GM12878 (cell line): ENCODE results near the gene MAN2A1. TPM values are rescaled to one million over a fixed set of nuclear protein-coding genes. Genes with fewer than 3 reads are reported as not detected.
A peak's percentile ranks its signal among the peaks of the same experiment; 100 is the strongest.

ENCODE experiments used
- ATAC-seq: fragments of 200-7000 bp; cut with Tn5 transposase; 3 replicates; pipeline ENCODE4 v1.9.1; 2020; ENCODE audit warnings: mild to moderate bottlenecking, moderate library complexity
- BruUV-seq: library from RNA; stranded (reverse); fragments of 400-500 nt; replicated peaks from 2 replicates; lab custom pipeline; 2021; lab: Mats Ljungman, UMichigan
- CTCF ChIA-PET: fragments of 300-600 bp; sonication (Branson Sonifier 250); formaldehyde crosslinking; extraction: SDS; loops from one replicate; lab custom pipeline; 2021; ENCODE audit warnings: inconsistent platforms; lab: Yijun Ruan, JAX
- POLR2A ChIA-PET: fragments of 350-600 bp; formaldehyde crosslinking; extraction: SDS; loops from one replicate; lab custom pipeline; 2021; ENCODE audit warnings: inconsistent platforms; lab: Charles Lee
- RAD21 ChIA-PET: fragments of 300-600 bp; sonication (Branson Sonifier 250); formaldehyde crosslinking; loops from one replicate; lab custom pipeline; 2023; ENCODE audit warnings: antibody characterized with exemption; ENCODE audit not compliant: unreplicated experiment; lab: Charles Lee
- SMC1A ChIA-PET: fragments of 300-600 bp; sonication (Branson Sonifier 250); formaldehyde crosslinking; loops from one replicate; lab custom pipeline; 2023; ENCODE audit not compliant: unreplicated experiment, uncharacterized antibody; lab: Charles Lee
- DNase-seq: peaks from one replicate; pipeline ENCODE4 v3.0.0-alpha.2; 2011; ENCODE audit warnings: low read depth, low spot score
- FAIRE-seq: peaks from 3 replicates; lab custom pipeline; 2011; peaks lifted over from hg19 to GRCh38; lab: Jason Lieb, UNC
- H2AFZ ChIP-seq: 2 replicates; pipeline ENCODE4 v1.6.0; 2011; ENCODE audit warnings: low read depth, low read length, control low read depth; ENCODE audit not compliant: control insufficient read depth
- H3K27ac ChIP-seq: 2 replicates; pipeline ENCODE4 v1.5.1; 2011; ENCODE audit warnings: control low read depth; ENCODE audit not compliant: control insufficient read depth, insufficient read depth
- H3K27me3 ChIP-seq, 2 experiments: replicated peaks in 1 of 2; 2 replicates each; pipeline versions ENCODE4 v1.6.0 to v1.6.1; 2011; ENCODE audit warnings: low read length in 1 of 2; ENCODE audit not compliant: control insufficient read depth in 2 of 2, insufficient read depth in 2 of 2
- H3K36me3 ChIP-seq, 2 experiments: 2 replicates each; pipeline ENCODE4 v1.5.1; 2011; ENCODE audit warnings: low read length in 1 of 2; ENCODE audit not compliant: control insufficient read depth in 2 of 2, insufficient read depth in 2 of 2
- H3K4me1 ChIP-seq: 2 replicates; pipeline ENCODE4 v1.6.1; 2011; ENCODE audit warnings: mild to moderate bottlenecking, low read length, moderate library complexity, mixed read lengths; ENCODE audit not compliant: control insufficient read depth, insufficient read depth
- H3K4me2 ChIP-seq: 2 replicates; pipeline ENCODE4 v1.6.0; 2011; ENCODE audit warnings: control low read depth; ENCODE audit not compliant: control insufficient read depth, insufficient read depth
- H3K4me3 ChIP-seq: fragments of 200-600 bp; sonication (generic); 2 replicates; pipeline ENCODE4 v1.5.1; 2016
- H3K79me2 ChIP-seq: 2 replicates; pipeline ENCODE4 v1.6.0; 2011; ENCODE audit warnings: low read length; ENCODE audit not compliant: control insufficient read depth, insufficient read depth
- H3K9ac ChIP-seq: 2 replicates; pipeline ENCODE4 v1.8.0; 2011; ENCODE audit warnings: low read length, control low read depth, mixed read lengths; ENCODE audit not compliant: control insufficient read depth, insufficient read depth
- H3K9me3 ChIP-seq: replicated peaks from 3 replicates; pipeline ENCODE4 v1.5.1; 2011; ENCODE audit warnings: mild to moderate bottlenecking, low read length; ENCODE audit not compliant: control insufficient read depth, insufficient read depth
- H4K20me1 ChIP-seq: 2 replicates; pipeline ENCODE4 v1.6.0; 2011; ENCODE audit not compliant: control insufficient read depth, insufficient read depth
- FOXK2 ChIP-seq: fragments of 450-650 bp; IDR thresholded peaks from 2 replicates; pipeline ENCODE4 v1.6.1; 2017; ENCODE audit warnings: mild to moderate bottlenecking, moderate library complexity
- MYB ChIP-seq: fragments of 150-350 bp; IDR thresholded peaks from 2 replicates; pipeline ENCODE4 v1.6.1; 2014; ENCODE audit warnings: mild to moderate bottlenecking, low read depth, low read length, borderline replicate concordance
- SIN3A ChIP-seq: IDR thresholded peaks from 2 replicates; pipeline ENCODE4 v1.6.1; 2012; ENCODE audit warnings: low read depth, low read length, improper control_type of control experiment
- SMC3 ChIP-seq: IDR thresholded peaks from 2 replicates; pipeline ENCODE4 v1.6.1; 2011; ENCODE audit warnings: low read length, improper control_type of control experiment, borderline replicate concordance
- ZBED1 ChIP-seq: IDR thresholded peaks from 2 replicates; pipeline ENCODE4 v1.6.1; 2016; ENCODE audit warnings: borderline replicate concordance
- WGBS: methylation state at CpG from one replicate; pipeline ENCODE4 v1.1.6; 2016; ENCODE audit warnings: low lambda C conversion rate; ENCODE audit not compliant: insufficient replicate concordance, insufficient coverage; ENCODE audit errors: missing lambda C conversion rate; 5-methylcytosine and 5-hydroxymethylcytosine counted together
- in situ Hi-C: fragments of 300-500 bp; cut with MboI; formaldehyde crosslinking; loops from 9 replicates; pipeline ENCODE4 v1.14.3; 2018; ENCODE audit warnings: mixed read lengths
- intact Hi-C: fragments of 100-400 bp; cut with micrococcal nuclease; formaldehyde crosslinking; loops from one replicate; pipeline ENCODE4 v1.14.2; 2022; ENCODE audit not compliant: unreplicated experiment
- polyA plus RNA-seq, 11 experiments: library from polyadenylated mRNA; depleted of rRNA in 4 of 11; unstranded in 6 of 11; stranded (reverse) in 5 of 11; fragments of >200 nt; fragmentation: Nextera tagmentation in 4 of 11; fragmentation: Illumina TruSeq in 1 of 11; extraction: Ambion mirVana in 4 of 11; extraction: Trizol in 1 of 11; gene quantifications; 1 replicate in 1 of 11; 2 replicates in 10 of 11; pipeline versions ENCODE4 v1.2.1 to v1.2.3, GENCODE V29; 2011 to 2016; ENCODE audit warnings: inconsistent platforms in 2 of 11, missing spikeins in 2 of 11, low read depth in 1 of 11
- total RNA-seq, 4 experiments: library from RNA; depleted of rRNA in 3 of 4; stranded (reverse); fragments of >200 nt in 3 of 4; fragmentation: Illumina TruSeq in 1 of 4; extraction: Trizol in 1 of 4; gene quantifications; 2 replicates each; pipeline versions ENCODE4 v1.2.1 to v1.2.3, GENCODE V29; 2013 to 2021

Gene MAN2A1
- total and polyA plus RNA-seq, 10 of the 15 experiments (the other 5 are each of a cell fraction or from before 2014, with no cell fraction given), result 4.2 to 27.9 (median 10.5) TPM

GRCh38 chr5:109703829-109704228, 14.1 kb downstream of the MAN2A1 start:
- DNase-seq (no peak), FAIRE-seq (no peak), ATAC-seq (peak; percentile 22; the same call in 2 of the 3 replicates)
- WGBS, result 5% methylated on average over 1 of the region's 1 CpG
- Histone ChIP-seq H4K20me1 (no peaks in the 10 kb centered on the region), H2AFZ (no peak overlapping the region), H3K9ac (no peak overlapping the region), H3K4me2 (no peak overlapping the region), H3K27ac (no peak overlapping the region), H3K9me3 (no peaks in the 10 kb centered on the region; the same call in 2 of the 3 replicates), H3K36me3 (no peaks in the 10 kb centered on the region), H3K27me3 (no peaks in the 10 kb centered on the region), H3K4me1 (peaks cover 11% of the 10 kb centered on the region), H3K4me3 (no peak overlapping the region), H3K79me2 (peaks cover 3% of the 10 kb centered on the region; the same call in 1 of the 2 replicates)
- no peak for TF ChIP-seq FOXK2
- TF ChIP-seq MYB, result no peak
- in situ Hi-C loops (no loop called here), intact Hi-C loops (no loop called here)
- RAD21 ChIA-PET, result no interaction called here
- SMC1A ChIA-PET, result interaction anchor here (0.6 to 2.1 kb wide), 4 partner anchors 8 to 775 kb away, joined by 3 to 6 read pairs (median 4); no protein-coding TSS in a partner anchor
- BruUV-seq, result no TSS peak
- POLR2A ChIA-PET, result interaction anchor here (1.0 kb wide), 1 partner anchor 11 kb away, joined by 3 read pairs; no protein-coding TSS in a partner anchor
- CTCF ChIA-PET, result interaction anchor here (1.2 kb wide), 1 partner anchor 13 kb away, joined by 3 read pairs; no protein-coding TSS in a partner anchor

GRCh38 chr5:109704282-109704952, 14.7 kb downstream of the MAN2A1 start:
- in situ Hi-C loops, result no loop called here
- no peak for FAIRE-seq

More at GRCh38 chr5:109704282-109704952, 14.7 kb downstream of the MAN2A1 start:
- WGBS, result 81% methylated on average over 10 of the region's 10 CpGs
- SMC1A ChIA-PET, result interaction anchor here (0.9 to 2.1 kb wide), 4 partner anchors 9 to 51 kb away, joined by 3 to 6 read pairs (median 4); no protein-coding TSS in a partner anchor
- H3K79me2 ChIP-seq, result peaks cover 3% of the 10 kb centered on the region; the same call in 1 of the 2 replicates
- no TSS peak for BruUV-seq
- H3K36me3 ChIP-seq, result no peaks in the 10 kb centered on the region
- H4K20me1 ChIP-seq, result no peaks in the 10 kb centered on the region
- H3K9ac ChIP-seq, result no peak overlapping the region
- no peak overlapping the region for H3K4me2 ChIP-seq
- no peaks in the 10 kb centered on the region for H3K27me3 ChIP-seq
- H3K9me3 ChIP-seq, result no peaks in the 10 kb centered on the region; the same call in 2 of the 3 replicates
- RAD21 ChIA-PET, result no interaction called here
- intact Hi-C loops, result no loop called here
- H3K4me3 ChIP-seq, result no peak overlapping the region
- POLR2A ChIA-PET, result interaction anchor here (1.0 to 1.6 kb wide), 2 partner anchors 9 to 10 kb away, joined by 3 read pairs; no protein-coding TSS in a partner anchor
- no peak overlapping the region for H2AFZ ChIP-seq
- ATAC-seq, result no peak
- DNase-seq, result no peak
- no peak for TF ChIP-seq ZBED1
- no peak for TF ChIP-seq SIN3A
- TF ChIP-seq SMC3, result no peak
- CTCF ChIA-PET, result interaction anchor here (1.2 kb wide), 1 partner anchor 13 kb away, joined by 3 read pairs; no protein-coding TSS in a partner anchor
- peaks cover 11% of the 10 kb centered on the region for H3K4me1 ChIP-seq
- H3K27ac ChIP-seq, result no peak overlapping the region
